ENCODE results near the gene ARSB.

- TF ChIP-seq, protein P1, sequence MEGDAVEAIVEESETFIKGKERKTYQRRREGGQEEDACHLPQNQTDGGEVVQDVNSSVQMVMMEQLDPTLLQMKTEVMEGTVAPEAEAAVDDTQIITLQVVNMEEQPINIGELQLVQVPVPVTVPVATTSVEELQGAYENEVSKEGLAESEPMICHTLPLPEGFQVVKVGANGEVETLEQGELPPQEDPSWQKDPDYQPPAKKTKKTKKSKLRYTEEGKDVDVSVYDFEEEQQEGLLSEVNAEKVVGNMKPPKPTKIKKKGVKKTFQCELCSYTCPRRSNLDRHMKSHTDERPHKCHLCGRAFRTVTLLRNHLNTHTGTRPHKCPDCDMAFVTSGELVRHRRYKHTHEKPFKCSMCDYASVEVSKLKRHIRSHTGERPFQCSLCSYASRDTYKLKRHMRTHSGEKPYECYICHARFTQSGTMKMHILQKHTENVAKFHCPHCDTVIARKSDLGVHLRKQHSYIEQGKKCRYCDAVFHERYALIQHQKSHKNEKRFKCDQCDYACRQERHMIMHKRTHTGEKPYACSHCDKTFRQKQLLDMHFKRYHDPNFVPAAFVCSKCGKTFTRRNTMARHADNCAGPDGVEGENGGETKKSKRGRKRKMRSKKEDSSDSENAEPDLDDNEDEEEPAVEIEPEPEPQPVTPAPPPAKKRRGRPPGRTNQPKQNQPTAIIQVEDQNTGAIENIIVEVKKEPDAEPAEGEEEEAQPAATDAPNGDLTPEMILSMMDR (IDR thresholded peaks at IDR 0.05; ENCODE audit: insufficient read depth, low read depth, low read length) = no peak
- no peak for TF ChIP-seq EZH2 (IDR thresholded peaks at IDR 0.05; ENCODE audit: insufficient read depth, low read length)
Measured at GRCh38 chr5:79008362-79008761, 23.3 kb upstream of the ARSB start.

All from astrocyte (in vitro differentiated cells and primary cell).